IMR-90 (cell line): Measurements from ENCODE around the gene CCDC17. TPM values are rescaled to one million over a fixed set of nuclear protein-coding genes. Genes with fewer than 3 reads are reported as not detected.

ENCODE experiments used
- ATAC-seq: fragments of 200-7000 bp; cut with Tn5 transposase; 2 replicates; pipeline ENCODE4 v1.9.1; 2020; ENCODE audit warnings: low read depth, mild to moderate bottlenecking, moderate library complexity
- BruUV-seq: library from RNA; stranded (reverse); fragments of 400-500 nt; replicated peaks from 2 replicates; lab custom pipeline; 2021; lab: Mats Ljungman, UMichigan
- CTCF ChIA-PET: fragments of 300-600 bp; formaldehyde crosslinking; extraction: SDS; loops from one replicate; lab custom pipeline; 2021; ENCODE audit warnings: antibody characterized with exemption; lab: Yijun Ruan, JAX
- POLR2A ChIA-PET: fragments of 300-600 bp; sonication (Branson Sonifier 250); formaldehyde crosslinking; loops from one replicate; lab custom pipeline; 2022; ENCODE audit warnings: antibody characterized with exemption; ENCODE audit not compliant: unreplicated experiment; lab: Charles Lee
- DNase-seq: peaks from one replicate; pipeline ENCODE4 v3.0.0; 2013
- H2AFZ ChIP-seq: replicated peaks from 2 replicates; pipeline ENCODE3; 2013; ENCODE audit warnings: low read length, mild to moderate bottlenecking; ENCODE audit not compliant: poor library complexity
- H2AK5ac ChIP-seq: 2 replicates; pipeline ENCODE4 v1.6.1; 2013; ENCODE audit warnings: low read depth, low read length, inconsistent platforms
- H2AK9ac ChIP-seq: replicated peaks from 2 replicates; pipeline ENCODE3; 2013; ENCODE audit warnings: mild to moderate bottlenecking, low read depth, low read length, moderate library complexity; ENCODE audit not compliant: poor library complexity
- H2BK120ac ChIP-seq: 2 replicates; pipeline ENCODE4 v1.6.1; 2013; ENCODE audit warnings: low read depth, low read length, inconsistent platforms
- H2BK15ac ChIP-seq: 3 replicates; pipeline ENCODE4 v1.6.1; 2013; ENCODE audit warnings: low read depth, low read length, inconsistent platforms
- H2BK20ac ChIP-seq: 2 replicates; pipeline ENCODE4 v1.6.1; 2013; ENCODE audit warnings: low read depth, mild to moderate bottlenecking, inconsistent platforms, low read length, moderate library complexity
- H2BK5ac ChIP-seq: 2 replicates; pipeline ENCODE4 v1.6.1; 2013; ENCODE audit warnings: mild to moderate bottlenecking, low read depth, low read length, inconsistent platforms; ENCODE audit not compliant: poor library complexity, severe bottlenecking
- H3K14ac ChIP-seq: replicated peaks from 2 replicates; pipeline ENCODE4 v1.6.1; 2013; ENCODE audit warnings: low read depth, low read length, inconsistent platforms
- H3K18ac ChIP-seq: 2 replicates; pipeline ENCODE4 v1.6.1; 2013; ENCODE audit warnings: low read depth, low read length, control low read depth
- H3K23ac ChIP-seq: 2 replicates; pipeline ENCODE4 v1.6.1; 2013; ENCODE audit warnings: low read depth, low read length, inconsistent platforms
- H3K27ac ChIP-seq: 2 replicates; pipeline ENCODE4 v1.5.1; 2013; ENCODE audit warnings: mild to moderate bottlenecking, control low read depth, low read length; ENCODE audit not compliant: insufficient read depth
- H3K27me3 ChIP-seq: 2 replicates; pipeline ENCODE4 v1.6.1; 2013; ENCODE audit warnings: low read length; ENCODE audit not compliant: control insufficient read depth, insufficient read depth
- H3K36me3 ChIP-seq: 2 replicates; pipeline ENCODE4 v1.6.1; 2013; ENCODE audit warnings: low read length, mixed read lengths; ENCODE audit not compliant: control insufficient read depth, insufficient read depth
- H3K4ac ChIP-seq: 2 replicates; pipeline ENCODE4 v1.6.1; 2013; ENCODE audit warnings: low read depth, low read length, inconsistent platforms
- H3K4me1 ChIP-seq: 2 replicates; pipeline ENCODE4 v1.6.1; 2013; ENCODE audit warnings: low read length, mixed read lengths; ENCODE audit not compliant: control insufficient read depth, insufficient read depth
- H3K4me2 ChIP-seq: 2 replicates; pipeline ENCODE4 v1.6.1; 2013; ENCODE audit warnings: low read depth, mild to moderate bottlenecking, control low read depth, low read length, moderate library complexity
- H3K4me3 ChIP-seq: 2 replicates; pipeline ENCODE4 v1.5.1; 2013; ENCODE audit warnings: low read depth, mild to moderate bottlenecking, control low read depth, low read length, moderate library complexity; ENCODE audit not compliant: insufficient read depth
- H3K56ac ChIP-seq: 2 replicates; pipeline ENCODE4 v1.6.1; 2013; ENCODE audit warnings: low read length, inconsistent platforms; ENCODE audit not compliant: insufficient read depth; ENCODE audit errors: extremely low read depth
- H3K79me1 ChIP-seq, 2 experiments: 2 replicates each; pipeline ENCODE4 v1.6.1; 2013; ENCODE audit warnings: low read length in 2 of 2, inconsistent platforms in 1 of 2, low read depth in 1 of 2
- H3K9ac ChIP-seq: 2 replicates; pipeline ENCODE4 v1.6.1; 2013; ENCODE audit warnings: low read depth, low read length, control low read depth
- H3K9me1 ChIP-seq: 2 replicates; pipeline ENCODE4 v1.6.1; 2013; ENCODE audit warnings: low read length, inconsistent platforms; ENCODE audit not compliant: insufficient read depth
- H3K9me3 ChIP-seq: 2 replicates; pipeline ENCODE4 v1.6.1; 2013; ENCODE audit warnings: low read length; ENCODE audit not compliant: control insufficient read depth, insufficient read depth
- H4K20me1 ChIP-seq: 2 replicates; pipeline ENCODE4 v1.6.1; 2013; ENCODE audit warnings: low read length, inconsistent platforms; ENCODE audit not compliant: insufficient read depth
- H4K5ac ChIP-seq: 2 replicates; pipeline ENCODE4 v1.6.1; 2013; ENCODE audit warnings: mild to moderate bottlenecking, low read depth, low read length, control low read depth
- H4K8ac ChIP-seq, 2 experiments: 2 replicates each; pipeline ENCODE4 v1.6.1; 2013; ENCODE audit warnings: low read depth in 2 of 2, low read length in 2 of 2, control low read depth in 1 of 2, inconsistent platforms in 1 of 2
- H4K91ac ChIP-seq: 2 replicates; pipeline ENCODE4 v1.6.1; 2013; ENCODE audit warnings: low read depth, low read length, inconsistent platforms; ENCODE audit not compliant: insufficient read depth
- MAFK ChIP-seq: IDR thresholded peaks from 2 replicates; pipeline ENCODE4 v1.6.1; 2012; ENCODE audit warnings: low read depth, low read length, improper control_type of control experiment
- WGBS, 2 experiments: methylation state at CpG; one replicate each; pipeline versions ENCODE4 v1.1.5 to v1.1.7; 2013; ENCODE audit warnings: missing lambda C conversion rate in 2 of 2; ENCODE audit not compliant: insufficient read length in 1 of 2; ENCODE audit errors: extremely low coverage in 2 of 2; 5-methylcytosine and 5-hydroxymethylcytosine counted together
- dilution Hi-C: fragments of 300-500 bp; cut with HindIII; formaldehyde crosslinking; loops from one replicate; pipeline ENCODE4 v1.14.3; 2018; ENCODE audit warnings: low sequenced_read_pairs; ENCODE audit not compliant: unreplicated experiment
- in situ Hi-C: fragments of 300-500 bp; cut with MboI; formaldehyde crosslinking; loops from 3 replicates; pipeline ENCODE4 v1.14.3; 2019; ENCODE audit warnings: low sequenced_read_pairs, inconsistent platforms, mixed read lengths
- intact Hi-C: fragments of 100-400 bp; cut with micrococcal nuclease; formaldehyde crosslinking; loops from 2 replicates; pipeline ENCODE4 v1.10.0; 2022
- polyA plus RNA-seq, 3 experiments: library from polyadenylated mRNA; depleted of rRNA; stranded (reverse); fragments of >200 nt; gene quantifications; 2 replicates each; pipeline ENCODE4 v1.2.3, GENCODE V29; 2012; ENCODE audit warnings: low replicate concordance in 1 of 3
- total RNA-seq: library from RNA; depleted of rRNA; stranded (reverse); fragments of >200 nt; gene quantifications from 2 replicates; pipeline ENCODE4 v1.2.3, GENCODE V29; 2012

Gene CCDC17
- total and polyA plus RNA-seq, 2 of the 4 experiments (the other 2 are of a cell fraction), result 0.18 to 0.26 TPM

- BruUV-seq, result no TSS peak
- Histone ChIP-seq H4K8ac (no peak overlapping the region), H4K5ac (no peak overlapping the region), H3K79me1 (peaks cover 30 to 49% of the 10 kb centered on the region in 2 experiments), H3K14ac (no peak overlapping the region), H2BK120ac (no peak overlapping the region), H4K20me1 (peaks cover 5% of the 10 kb centered on the region; the same call in 1 of the 2 replicates), H2BK20ac (no peak overlapping the region), H3K23ac (no peak overlapping the region), H3K9me3 (no peaks in the 10 kb centered on the region), H3K27ac (no peak overlapping the region), H4K91ac (no peak overlapping the region), H2BK5ac (no peak overlapping the region), H3K4me2 (no peak overlapping the region), H3K4me3 (no peak overlapping the region), H2AFZ (no peak overlapping the region), H3K4me1 (no peaks in the 10 kb centered on the region; the same call in 1 of the 2 replicates), H3K9ac (no peak overlapping the region), H2BK15ac (no peak overlapping the region), H3K18ac (no peak overlapping the region), H3K27me3 (no peaks in the 10 kb centered on the region), H2AK5ac (no peak overlapping the region), H3K56ac (no peak overlapping the region), H3K9me1 (no peaks in the 10 kb centered on the region), H2AK9ac (no peak overlapping the region), H3K36me3 (peaks cover 13% of the 10 kb centered on the region), H3K4ac (no peak overlapping the region)
- ATAC-seq (no peak), DNase-seq (no peak)
- POLR2A ChIA-PET, result no interaction called here
- in situ Hi-C loops (no loop called here), dilution Hi-C loops (no loop called here), intact Hi-C loops (no loop called here)
- CTCF ChIA-PET, result interaction anchor here (1.0 kb wide), 1 partner anchor 18 kb away, joined by 3 read pairs; no protein-coding TSS in a partner anchor
- no CpG with 5 or more reads among the region's 4 CpGs for WGBS, 2 experiments
- no peak for TF ChIP-seq MAFK
These were observed 29.4 kb downstream of the CCDC17 start for GRCh38 chr1:45594412-45594811.
